ENCODE results near the gene TFAM. TPM values are rescaled to one million over a fixed set of nuclear protein-coding genes. Genes with fewer than 3 reads are reported as not detected.
A peak's percentile ranks its signal among the peaks of the same experiment; 100 is the strongest.

The TFAM gene
- total and polyA plus RNA-seq, 2 of the 8 experiments (the other 6 are each of a cell fraction or from before 2014, with no cell fraction given): 29.3 to 97.3 TPM

GRCh38 chr10:58436071-58436470 is 50.9 kb downstream of the TFAM start:
- Histone ChIP-seq H3K79me2 (ENCODE audit: control insufficient read depth in 1 of 2, insufficient read depth in 2 of 2, low read length in 2 of 2) (no peaks in the 10 kb centered on the region), H3K27ac (ENCODE audit: low read depth, low read length) (no peak overlapping the region)
- CTCF ChIA-PET (ENCODE audit: partially characterized antibody): no interaction called here

More at GRCh38 chr10:58436071-58436470, 50.9 kb downstream of the TFAM start:
- H2AK5ac ChIP-seq (ENCODE audit: low read depth, low read length): no peak overlapping the region
- H2BK120ac ChIP-seq (replicated peaks; ENCODE audit: low read depth, low read length): no peak overlapping the region
- no peak overlapping the region for H3K23ac ChIP-seq (ENCODE audit: insufficient read length)
- 74% methylated on average over 4 of the region's 4 CpGs; no CpG with 5 or more reads in 1 of the 2 experiments for WGBS, 2 experiments (ENCODE audit: extremely low coverage in 1 of 2, insufficient coverage in 1 of 2, insufficient read length in 1 of 2, insufficient replicate concordance in 2 of 2, low coverage in 1 of 2, low lambda C conversion rate in 2 of 2, missing lambda C conversion rate in 1 of 2)
- no peak overlapping the region for H2BK20ac ChIP-seq (ENCODE audit: low read length)
- TF ChIP-seq KDM5A (IDR thresholded peaks at IDR 0.05; ENCODE audit: low read length): no peak
- no peak for TF ChIP-seq CTCF (IDR thresholded peaks at IDR 0.05; ENCODE audit: control extremely low read depth in 1 of 3, insufficient read depth in 1 of 3, low read depth in 1 of 3, low read length in 3 of 3)
- no peak for TF ChIP-seq RNF2 (IDR thresholded peaks at IDR 0.05; ENCODE audit: borderline replicate concordance, low read depth, low read length, missing control alignments, poor library complexity, severe bottlenecking)
- no peak for DNase-seq (ENCODE audit: low read depth in 1 of 2, low spot score in 2 of 2)
- no peak overlapping the region for H3K4ac ChIP-seq (replicated peaks; ENCODE audit: insufficient read length, low read depth, low read length)
- no peak overlapping the region for H3K18ac ChIP-seq (ENCODE audit: extremely low read depth, low read length)
- H2BK12ac ChIP-seq (ENCODE audit: low read depth, low read length): no peak overlapping the region
- H3K79me1 ChIP-seq (ENCODE audit: low read depth, low read length): no peaks in the 10 kb centered on the region
- H4K91ac ChIP-seq (replicated peaks; ENCODE audit: insufficient read length, low read length): no peak overlapping the region
- no peaks in the 10 kb centered on the region for H3K36me3 ChIP-seq (ENCODE audit: control insufficient read depth in 2 of 4, insufficient read depth in 4 of 4, low read length in 3 of 4)
- no peak overlapping the region for H2BK15ac ChIP-seq (ENCODE audit: low read length)
- no peaks in the 10 kb centered on the region for H3K9me3 ChIP-seq (ENCODE audit: insufficient read depth in 2 of 2, low read depth in 1 of 2, low read length in 1 of 2)
- H2AFZ ChIP-seq (ENCODE audit: low read length): peak overlapping the region; percentile 27
- POLR2A ChIA-PET (ENCODE audit: partially characterized antibody): no interaction called here
- no peaks in the 10 kb centered on the region for H4K20me1 ChIP-seq (replicated peaks in 1 of 2; ENCODE audit: control insufficient read depth in 1 of 2, insufficient read depth in 2 of 2, low read length in 2 of 2)
- no peak for FAIRE-seq
- no peak overlapping the region for H2BK5ac ChIP-seq (ENCODE audit: low read depth, low read length)
- no peaks in the 10 kb centered on the region for H3K27me3 ChIP-seq (replicated peaks in 1 of 4; ENCODE audit: control insufficient read depth in 3 of 4, extremely low read depth in 1 of 4, insufficient read depth in 3 of 4, low read length in 3 of 4)
- H4K8ac ChIP-seq (ENCODE audit: extremely low read depth, insufficient read depth, low read length): no peak overlapping the region
- H3K56ac ChIP-seq (replicated peaks; ENCODE audit: insufficient read length, low read depth, low read length): no peak overlapping the region
- no peak overlapping the region for H3K4me3 ChIP-seq (ENCODE audit: extremely low read depth in 1 of 4, insufficient read depth in 2 of 4, low read depth in 3 of 4, low read length in 4 of 4)
- H3K4me2 ChIP-seq (ENCODE audit: insufficient read depth in 1 of 2, low read depth in 2 of 2, low read length in 2 of 2): no peak overlapping the region
- no peak overlapping the region for H4K5ac ChIP-seq (ENCODE audit: insufficient read length, low read depth, low read length)
- no peak overlapping the region for H3K9ac ChIP-seq (replicated peaks in 1 of 4; ENCODE audit: extremely low read depth in 1 of 4, low read depth in 3 of 4, low read length in 3 of 4)
- peaks cover 0 to 2% (median 0%) of the 10 kb centered on the region in 4 experiments; a peak in 2 of 7 replicates for H3K4me1 ChIP-seq (replicated peaks in 1 of 4; ENCODE audit: control insufficient read depth in 3 of 4, insufficient read depth in 4 of 4, low read length in 3 of 4)
- no peaks in the 10 kb centered on the region for H3K23me2 ChIP-seq (ENCODE audit: low read depth, low read length)
- H3K14ac ChIP-seq (ENCODE audit: insufficient read length): no peak overlapping the region

Measured in H1 (cell line).